Cerebellar cortex (tissue), 1 donor: ENCODE data around the gene ANXA3.

Experiments used
- DNase-seq: peaks from one replicate; pipeline ENCODE4 v3.0.0-alpha.2; 2015; ENCODE audit warnings: low spot score

The ANXA3 gene

DNA sequence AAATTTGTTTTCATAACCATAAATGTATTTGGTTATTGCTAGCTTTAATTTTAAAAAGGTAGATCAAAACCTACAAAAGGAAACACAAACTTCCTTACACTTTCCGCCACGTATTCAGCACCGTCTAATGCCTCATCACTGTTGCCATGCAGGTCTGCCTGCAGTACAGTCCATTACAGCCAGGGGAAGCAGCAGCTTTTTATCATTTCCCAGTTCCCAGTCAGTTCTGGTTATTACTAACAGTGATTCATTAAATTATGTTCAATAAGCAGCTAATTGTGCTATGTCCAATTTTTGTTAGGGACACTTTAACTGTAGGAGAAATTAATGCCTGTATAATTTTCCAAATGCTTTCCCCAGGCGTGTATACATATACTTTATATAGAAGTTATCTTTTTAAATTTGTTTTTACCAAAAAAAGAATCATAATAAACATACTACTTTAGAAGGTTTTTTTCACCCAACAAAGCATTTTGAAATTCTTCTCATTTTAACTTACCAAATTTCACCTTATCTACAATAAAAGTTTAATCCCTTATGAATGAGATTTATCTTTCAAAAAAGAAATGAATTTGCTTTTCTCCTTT lies 93.3 kb downstream of the ANXA3 start:
- peak; percentile 32 for DNase-seq

DNA sequence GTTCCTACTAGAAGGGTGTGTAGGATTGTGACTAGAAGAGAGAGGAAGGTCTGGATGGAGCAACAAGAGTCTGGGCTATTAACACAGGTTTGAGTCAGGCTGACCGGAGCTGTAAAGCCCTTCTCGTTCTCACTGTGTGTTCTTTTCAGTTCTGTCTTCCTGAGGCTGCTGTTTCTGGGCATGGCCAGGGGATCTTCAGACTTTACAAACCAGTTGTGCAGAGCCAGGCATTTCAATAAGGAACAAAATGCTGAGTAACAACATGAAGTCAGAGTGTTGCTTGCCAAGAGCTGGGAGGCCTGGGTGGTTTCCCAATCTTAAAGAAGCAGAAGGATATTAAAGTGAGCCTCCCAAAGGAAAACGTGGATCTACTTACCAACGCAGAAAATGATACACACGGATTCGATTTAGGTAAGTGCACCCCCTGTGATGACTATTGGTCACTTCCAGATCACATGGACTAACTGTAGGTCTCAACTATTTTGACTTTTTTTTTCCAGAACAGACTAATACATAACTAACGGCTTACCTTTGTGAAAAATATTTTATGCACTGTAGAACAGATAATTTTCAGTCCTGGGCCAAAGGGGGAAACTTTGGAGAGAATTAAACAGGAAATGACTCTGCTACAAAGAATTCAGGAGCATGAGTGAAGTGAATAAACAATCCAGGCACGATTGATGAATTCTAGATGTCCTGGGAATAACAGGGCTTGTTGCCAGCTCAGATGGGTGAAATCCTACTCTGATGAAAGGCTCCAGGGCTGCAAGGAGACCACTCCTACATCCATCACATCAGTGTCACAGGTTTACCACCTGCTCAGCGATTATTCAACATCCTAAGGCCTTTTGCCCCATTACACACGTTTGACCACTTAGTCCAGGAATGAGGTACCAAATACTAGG lies 94.5 kb downstream of the ANXA3 start:
- DNase-seq, result peak; percentile 16

DNA sequence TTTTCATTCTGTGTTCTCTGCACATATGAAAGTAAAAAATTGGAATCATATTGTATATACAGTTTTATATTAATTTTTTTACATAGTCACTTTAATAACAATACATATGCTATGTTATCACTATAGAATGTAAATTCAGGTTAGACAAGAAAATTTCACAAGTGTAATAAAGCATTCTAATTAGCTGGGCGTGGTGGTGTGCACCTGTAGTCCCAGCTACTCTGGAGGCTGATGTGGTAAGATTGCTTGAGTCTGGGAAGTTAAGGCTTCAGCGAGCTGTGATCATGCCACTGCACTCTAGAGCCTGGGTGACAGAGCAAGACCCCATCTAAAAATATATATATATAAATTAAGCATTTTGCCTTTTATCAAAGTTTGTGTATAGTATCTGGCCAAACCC lies 95.7 kb downstream of the ANXA3 start:
- no peak for DNase-seq

- DNase-seq, result no peak
Observed at GRCh38 chr4:78648640-78649363, 97.2 kb downstream of the ANXA3 start.

DNA sequence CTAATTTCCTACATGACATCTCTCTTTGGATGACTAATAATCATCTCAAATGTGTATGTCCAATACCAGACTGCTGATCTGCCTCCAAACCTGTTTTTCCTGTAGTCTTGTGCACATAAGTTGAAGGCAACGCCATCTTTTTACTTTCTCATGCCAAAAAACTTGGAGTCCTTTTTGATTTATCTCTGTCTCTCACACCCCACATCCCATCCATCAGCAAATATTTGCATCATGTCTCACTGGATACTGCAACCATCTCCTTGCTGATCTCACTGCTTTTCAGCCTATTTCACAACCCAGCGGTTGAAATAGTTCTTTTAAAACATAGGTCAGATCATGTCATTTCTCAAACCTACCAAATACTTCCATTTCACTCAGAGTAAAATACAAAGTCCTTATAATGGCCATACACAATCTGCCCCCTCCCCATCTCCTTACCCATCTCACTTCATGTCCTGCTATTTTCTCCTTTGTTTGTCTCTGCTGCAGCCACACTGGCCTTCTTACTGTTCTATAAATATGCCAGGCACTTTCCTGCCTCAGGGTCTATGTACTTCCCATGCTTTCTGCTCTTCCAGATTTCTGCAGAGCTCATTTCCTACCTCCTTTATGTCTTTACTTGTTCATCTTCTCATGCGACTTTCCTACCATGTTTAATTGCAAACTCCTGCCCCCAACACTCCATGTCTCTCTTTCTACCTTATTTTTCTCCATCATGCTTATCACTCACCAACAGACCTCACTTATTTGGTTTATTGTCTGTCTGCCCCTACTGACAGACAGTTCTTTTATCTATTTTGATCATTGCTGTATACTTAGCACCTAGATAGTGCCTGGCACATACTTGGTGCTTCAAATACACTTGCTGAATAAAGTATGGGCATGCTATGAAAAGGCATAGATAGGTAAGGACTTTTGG lies 98.8 kb downstream of the ANXA3 start:
- no peak for DNase-seq

- DNase-seq, result no peak
Observed at GRCh38 chr4:78651250-78651860, 99.8 kb downstream of the ANXA3 start.

DNA sequence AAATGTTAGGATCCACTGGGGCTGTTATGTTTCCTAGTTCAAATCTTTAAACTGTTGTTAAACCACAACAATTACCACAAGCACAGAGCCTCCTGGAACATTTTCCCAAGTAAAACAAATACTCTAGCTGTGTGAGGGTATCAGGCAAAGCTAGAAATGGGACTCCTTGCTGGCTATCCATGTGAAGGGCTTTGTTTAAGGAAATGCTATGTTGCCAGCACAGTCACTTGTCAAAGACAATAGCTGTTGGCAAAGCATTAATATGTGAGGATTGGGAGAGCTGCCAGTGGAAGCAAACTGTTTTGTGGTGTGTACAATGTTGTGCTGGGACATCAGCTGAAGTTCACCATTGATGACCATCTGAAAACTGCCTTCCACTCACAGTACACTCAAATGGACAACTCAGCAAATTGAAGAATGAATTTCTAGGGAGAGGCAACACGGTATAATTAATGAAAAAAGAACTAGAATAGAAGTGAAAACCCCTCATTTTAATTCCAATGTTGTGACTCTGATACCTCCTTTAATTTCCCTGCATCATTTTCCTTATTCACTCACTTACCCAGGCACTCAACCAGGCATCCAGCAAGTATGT lies 100.8 kb downstream of the ANXA3 start:
- DNase-seq, result peak; percentile 20

DNA sequence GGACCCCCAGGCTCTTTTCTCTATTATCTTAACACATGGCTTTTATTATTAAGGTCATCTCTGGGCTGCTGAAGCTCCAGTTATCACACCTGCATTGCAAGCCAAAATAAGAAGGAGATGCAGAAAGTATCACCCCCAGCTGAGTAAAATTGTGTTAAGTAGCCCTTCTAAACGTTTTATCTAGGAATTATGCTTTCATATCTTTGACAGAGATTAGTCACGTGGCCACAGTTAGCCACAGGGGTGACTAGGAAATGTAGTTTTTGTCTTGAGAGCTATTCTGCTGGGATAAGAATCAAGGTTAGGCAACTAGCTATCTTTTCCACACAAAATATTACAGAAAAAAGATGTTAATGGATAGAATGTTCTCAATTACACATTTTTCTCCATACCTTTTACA lies 102.1 kb downstream of the ANXA3 start:
- no peak for DNase-seq

DNA sequence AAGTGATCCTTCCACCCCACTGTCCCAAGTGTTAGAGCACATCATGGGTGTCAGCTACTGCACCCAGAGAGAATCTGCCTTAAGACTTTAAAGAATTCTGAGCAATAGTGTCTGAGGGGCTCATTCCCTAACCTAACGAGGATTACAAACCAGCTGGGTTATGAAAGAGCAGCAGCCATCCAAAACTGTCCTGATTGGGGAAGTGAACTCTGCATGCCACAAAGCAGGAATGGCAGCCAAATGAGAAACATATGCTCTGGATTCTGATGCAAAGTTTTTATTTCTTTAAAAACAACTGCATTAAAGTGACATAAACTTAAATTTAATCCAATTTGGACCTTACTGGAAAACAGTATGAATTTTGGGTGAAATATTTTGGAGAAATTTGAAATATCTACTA lies 103.2 kb downstream of the ANXA3 start:
- DNase-seq, result no peak

GRCh38 chr4:78656968-78657445 lies 105.4 kb downstream of the ANXA3 start:
- DNase-seq, result no peak

- DNase-seq, result no peak
Observed at GRCh38 chr4:78659264-78659663, 107.7 kb downstream of the ANXA3 start.

GRCh38 chr4:78659665-78660064 lies 108.1 kb downstream of the ANXA3 start:
- DNase-seq, result no peak
